Measurements from ENCODE around the gene FXYD4.
"Not testable (repeated sequence)": the region's sequence is repeated elsewhere in the genome, so short reads cannot be mapped to it uniquely, and the experiment has no call there.

Gene FXYD4

DNA sequence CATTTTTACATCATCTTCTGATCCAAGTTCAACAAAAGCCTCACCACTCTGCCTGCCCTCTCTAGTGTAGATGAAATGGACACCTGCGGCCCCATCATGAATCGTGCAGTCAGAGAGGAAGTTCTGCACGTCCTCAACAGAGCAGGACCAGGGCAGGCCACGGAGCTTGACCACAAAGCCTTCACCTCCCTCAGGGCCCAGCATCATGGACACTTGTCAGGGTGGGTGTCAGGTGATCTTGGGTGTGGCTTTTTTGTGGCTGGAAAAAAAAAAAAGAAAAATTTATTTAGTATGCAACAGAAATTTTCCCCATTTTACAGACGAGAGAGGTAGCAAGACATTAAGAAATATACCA, 16.2 kb downstream of the FXYD4 start:
- no peak overlapping the region for H3K9ac ChIP-seq (ENCODE audit: insufficient read length, low read depth)
- peaks cover 3% of the 10 kb centered on the region for H3K4me1 ChIP-seq (ENCODE audit: insufficient read depth, insufficient read length)
- no peak for TF ChIP-seq ZNF274 (IDR thresholded peaks at IDR 0.05; ENCODE audit: low read depth, low read length)
- TF ChIP-seq SUZ12 (IDR thresholded peaks at IDR 0.05; ENCODE audit: extremely low read depth, insufficient read depth, insufficient read length): no peak
- TF ChIP-seq YY1 (IDR thresholded peaks at IDR 0.05; ENCODE audit: insufficient read depth, insufficient read length): no peak
- H3K9me3 ChIP-seq (ENCODE audit: insufficient read depth, low read length): no peaks in the 10 kb centered on the region
- H3K27me3 ChIP-seq (ENCODE audit: insufficient read depth, insufficient read length): no peaks in the 10 kb centered on the region
- no peak overlapping the region for H3K4me3 ChIP-seq (ENCODE audit: insufficient read length, low read depth)
- peaks cover 72% of the 10 kb centered on the region for H3K36me3 ChIP-seq (ENCODE audit: insufficient read depth, insufficient read length, low read length)
- no peak for DNase-seq (ENCODE audit: low read depth, low spot score)

DNA sequence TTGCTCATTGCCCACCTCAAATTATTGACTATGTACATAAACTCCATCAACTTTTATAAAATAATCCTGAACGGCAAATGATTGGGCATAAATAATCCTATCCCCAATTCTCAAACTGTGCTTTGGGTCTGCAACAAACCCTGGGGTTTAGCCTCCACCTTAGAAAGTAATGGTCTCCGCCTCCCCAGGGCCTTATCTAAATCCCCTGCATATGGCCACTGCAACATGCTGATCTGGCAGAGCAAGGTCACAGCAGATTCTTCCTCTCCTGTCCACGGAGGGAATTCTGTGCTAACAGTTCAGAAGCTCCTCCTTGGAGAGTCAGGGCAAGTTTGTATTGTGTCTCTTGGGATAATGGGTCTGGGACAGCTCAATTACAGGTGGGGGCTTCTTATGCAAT, 18.4 kb downstream of the FXYD4 start:
- TF ChIP-seq SUZ12 (IDR thresholded peaks at IDR 0.05; ENCODE audit: extremely low read depth, insufficient read depth, insufficient read length) (no peak), ZNF274 (IDR thresholded peaks at IDR 0.05; ENCODE audit: low read depth, low read length) (no peak), YY1 (IDR thresholded peaks at IDR 0.05; ENCODE audit: insufficient read depth, insufficient read length) (no peak)
- H3K36me3 ChIP-seq (ENCODE audit: insufficient read depth, insufficient read length, low read length): peaks cover 93% of the 10 kb centered on the region
- no peak overlapping the region for H3K9ac ChIP-seq (ENCODE audit: insufficient read length, low read depth)

GRCh38 chr10:43390333-43390732, 18.9 kb downstream of the FXYD4 start:
- H3K9me3 ChIP-seq (ENCODE audit: insufficient read depth, low read length): no peaks in the 10 kb centered on the region
- H3K4me1 ChIP-seq (ENCODE audit: insufficient read depth, insufficient read length): peaks cover 3% of the 10 kb centered on the region
- peaks cover 96% of the 10 kb centered on the region for H3K36me3 ChIP-seq (ENCODE audit: insufficient read depth, insufficient read length, low read length)
- no peak overlapping the region for H3K9ac ChIP-seq (ENCODE audit: insufficient read length, low read depth)
- no peak for TF ChIP-seq ZNF274 (IDR thresholded peaks at IDR 0.05; ENCODE audit: low read depth, low read length)
- no peak for TF ChIP-seq SUZ12 (IDR thresholded peaks at IDR 0.05; ENCODE audit: extremely low read depth, insufficient read depth, insufficient read length)
- TF ChIP-seq YY1 (IDR thresholded peaks at IDR 0.05; ENCODE audit: insufficient read depth, insufficient read length): no peak
- DNase-seq (ENCODE audit: low read depth, low spot score): no peak
- H3K4me3 ChIP-seq (ENCODE audit: insufficient read length, low read depth): no peak overlapping the region
- no peaks in the 10 kb centered on the region for H3K27me3 ChIP-seq (ENCODE audit: insufficient read depth, insufficient read length)

More for the DNA sequence above, 18.4 kb downstream of the FXYD4 start:
- no peak for DNase-seq (ENCODE audit: low read depth, low spot score)
- no peaks in the 10 kb centered on the region for H3K27me3 ChIP-seq (ENCODE audit: insufficient read depth, insufficient read length)
- H3K4me3 ChIP-seq (ENCODE audit: insufficient read length, low read depth): no peak overlapping the region
- H3K9me3 ChIP-seq (ENCODE audit: insufficient read depth, low read length): no peaks in the 10 kb centered on the region
- peaks cover 3% of the 10 kb centered on the region for H3K4me1 ChIP-seq (ENCODE audit: insufficient read depth, insufficient read length)

DNA sequence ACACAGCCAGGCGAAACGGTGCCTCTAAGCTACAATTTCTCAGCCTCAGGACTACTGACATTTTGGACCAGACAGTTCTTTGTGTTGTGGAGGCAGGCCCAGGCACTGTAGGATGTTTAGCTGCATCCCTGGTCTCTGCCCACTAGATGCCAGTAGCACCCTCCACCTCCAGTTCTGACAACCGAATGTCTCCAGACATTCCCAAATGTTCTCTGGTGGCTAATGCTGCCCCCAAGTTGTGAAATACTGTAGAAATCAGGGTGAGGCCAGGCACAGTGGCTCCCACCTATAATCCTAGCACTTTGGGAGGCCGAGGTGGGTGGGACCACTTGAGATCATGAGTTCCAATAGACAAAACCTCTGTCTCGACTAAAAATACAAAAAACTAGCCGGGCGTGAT, 19.3 kb downstream of the FXYD4 start:
- no peak overlapping the region for H3K4me3 ChIP-seq (ENCODE audit: insufficient read length, low read depth)
- H3K4me1 ChIP-seq (ENCODE audit: insufficient read depth, insufficient read length): peaks cover 3% of the 10 kb centered on the region
- 0 out of 2 replicates have a peak, but pooled peaks cover 2% of the 10 kb centered on the region for H3K9me3 ChIP-seq (ENCODE audit: insufficient read depth, low read length)
- no peak for TF ChIP-seq YY1 (IDR thresholded peaks at IDR 0.05; ENCODE audit: insufficient read depth, insufficient read length)
- no peak for TF ChIP-seq SUZ12 (IDR thresholded peaks at IDR 0.05; ENCODE audit: extremely low read depth, insufficient read depth, insufficient read length)
- no peak for TF ChIP-seq ZNF274 (IDR thresholded peaks at IDR 0.05; ENCODE audit: low read depth, low read length)
- no peaks in the 10 kb centered on the region for H3K27me3 ChIP-seq (ENCODE audit: insufficient read depth, insufficient read length)
- H3K9ac ChIP-seq (ENCODE audit: insufficient read length, low read depth): no peak overlapping the region
- peaks cover 96% of the 10 kb centered on the region for H3K36me3 ChIP-seq (ENCODE audit: insufficient read depth, insufficient read length, low read length)
- no peak for DNase-seq (ENCODE audit: low read depth, low spot score)

- H3K9ac ChIP-seq (ENCODE audit: insufficient read length, low read depth): no peak overlapping the region
- DNase-seq (ENCODE audit: low read depth, low spot score): no peak
- peaks cover 96% of the 10 kb centered on the region for H3K36me3 ChIP-seq (ENCODE audit: insufficient read depth, insufficient read length, low read length)
- H3K4me1 ChIP-seq (ENCODE audit: insufficient read depth, insufficient read length): peaks cover 3% of the 10 kb centered on the region
- no peaks in the 10 kb centered on the region for H3K27me3 ChIP-seq (ENCODE audit: insufficient read depth, insufficient read length)
- no peak for TF ChIP-seq SUZ12 (IDR thresholded peaks at IDR 0.05; ENCODE audit: extremely low read depth, insufficient read depth, insufficient read length)
- TF ChIP-seq ZNF274 (IDR thresholded peaks at IDR 0.05; ENCODE audit: low read depth, low read length): no peak
- no peak for TF ChIP-seq YY1 (IDR thresholded peaks at IDR 0.05; ENCODE audit: insufficient read depth, insufficient read length)
- H3K9me3 ChIP-seq (ENCODE audit: insufficient read depth, low read length): peaks cover 7% of the 10 kb centered on the region; the same call in 1 of the 2 replicates
- no peak overlapping the region for H3K4me3 ChIP-seq (ENCODE audit: insufficient read length, low read depth)
These were observed 20.1 kb downstream of the FXYD4 start for GRCh38 chr10:43391496-43391895.

DNA sequence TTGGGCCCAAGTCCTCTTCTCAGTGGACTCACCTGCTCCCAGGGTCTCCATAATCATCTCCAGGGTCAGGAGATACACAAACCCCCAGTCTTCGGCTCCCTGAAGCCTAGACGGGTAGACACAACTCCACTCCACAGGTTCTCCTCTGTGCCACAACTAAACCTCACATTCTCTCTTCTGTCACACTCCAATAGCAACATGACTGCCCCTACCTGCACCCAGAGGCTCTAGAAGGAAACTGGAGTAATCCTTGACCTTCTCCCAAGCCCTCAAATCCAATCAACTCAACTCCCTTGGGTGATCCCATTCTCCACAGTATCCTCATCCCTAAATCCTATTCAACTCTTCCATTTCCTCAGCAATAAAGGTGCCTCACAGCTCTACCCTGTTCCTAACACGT, 21.3 kb downstream of the FXYD4 start:
- peaks cover 7% of the 10 kb centered on the region; the same call in 1 of the 2 replicates for H3K9me3 ChIP-seq (ENCODE audit: insufficient read depth, low read length)
- H3K27me3 ChIP-seq (ENCODE audit: insufficient read depth, insufficient read length): no peaks in the 10 kb centered on the region
- no peak for DNase-seq (ENCODE audit: low read depth, low spot score)
- TF ChIP-seq SUZ12 (IDR thresholded peaks at IDR 0.05; ENCODE audit: extremely low read depth, insufficient read depth, insufficient read length): no peak
- TF ChIP-seq YY1 (IDR thresholded peaks at IDR 0.05; ENCODE audit: insufficient read depth, insufficient read length): no peak
- no peak for TF ChIP-seq ZNF274 (IDR thresholded peaks at IDR 0.05; ENCODE audit: low read depth, low read length)
- no peak overlapping the region for H3K4me3 ChIP-seq (ENCODE audit: insufficient read length, low read depth)
- H3K9ac ChIP-seq (ENCODE audit: insufficient read length, low read depth): no peak overlapping the region
- H3K36me3 ChIP-seq (ENCODE audit: insufficient read depth, insufficient read length, low read length): peaks cover 90% of the 10 kb centered on the region
- H3K4me1 ChIP-seq (ENCODE audit: insufficient read depth, insufficient read length): peaks cover 3% of the 10 kb centered on the region

- not testable (repeated sequence) for H3K27me3 ChIP-seq (ENCODE audit: insufficient read depth, insufficient read length); H3K9ac ChIP-seq (ENCODE audit: insufficient read length, low read depth)
These were observed 21.8 kb downstream of the FXYD4 start for GRCh38 chr10:43393186-43393585.

More at GRCh38 chr10:43393186-43393585, 21.8 kb downstream of the FXYD4 start:
- not testable (repeated sequence) for DNase-seq (ENCODE audit: low read depth, low spot score); H3K4me1 ChIP-seq (ENCODE audit: insufficient read depth, insufficient read length); H3K4me3 ChIP-seq (ENCODE audit: insufficient read length, low read depth); H3K9me3 ChIP-seq (ENCODE audit: insufficient read depth, low read length)
- peaks cover 89% of the 10 kb centered on the region for H3K36me3 ChIP-seq (ENCODE audit: insufficient read depth, insufficient read length, low read length)

All from NT2/D1 (cell line).